Aorta (tissue), 5 donors: ENCODE data around the gene TXNDC15. TPM values are rescaled to one million over a fixed set of nuclear protein-coding genes. Genes with fewer than 3 reads are reported as not detected.
"Not testable (repeated sequence)": the region's sequence is repeated elsewhere in the genome, so short reads cannot be mapped to it uniquely, and the experiment has no call there.

ENCODE experiments used
- ATAC-seq: fragments of 200-7000 bp; cut with Tn5 transposase; one replicate; pipeline ENCODE4 v1.9.1; 2022; ENCODE audit warnings: moderate library complexity; ENCODE audit not compliant: low FRiP score
- DNase-seq, 2 donors: peaks; one replicate each; pipeline ENCODE4 v3.0.0-alpha.2; 2020
- H3K27ac ChIP-seq, 2 donors: one replicate each; pipeline ENCODE4 v1.5.1; 2013; ENCODE audit warnings: low read length in 2 of 2, mild to moderate bottlenecking in 2 of 2, moderate library complexity in 2 of 2, control low read depth in 1 of 2, inconsistent platforms in 1 of 2, low read depth in 1 of 2
- H3K27me3 ChIP-seq, 2 donors: one replicate each; pipeline ENCODE4 v1.6.1; 2013; ENCODE audit warnings: control low read depth in 1 of 2, low read length in 1 of 2, mild to moderate bottlenecking in 1 of 2, moderate library complexity in 1 of 2; ENCODE audit not compliant: insufficient read depth in 2 of 2, control insufficient read depth in 1 of 2
- H3K36me3 ChIP-seq, 2 donors: one replicate each; pipeline ENCODE4 v1.6.1; 2013; ENCODE audit warnings: control low read depth in 1 of 2, low read length in 1 of 2, mild to moderate bottlenecking in 1 of 2; ENCODE audit not compliant: insufficient read depth in 2 of 2, control insufficient read depth in 1 of 2
- H3K4me1 ChIP-seq, 2 donors: one replicate each; pipeline ENCODE4 v1.6.1; 2013; ENCODE audit warnings: low read length in 2 of 2, control low read depth in 1 of 2, mild to moderate bottlenecking in 1 of 2, moderate library complexity in 1 of 2; ENCODE audit not compliant: insufficient read depth in 2 of 2, control insufficient read depth in 1 of 2
- H3K4me3 ChIP-seq, 2 donors: one replicate each; pipeline ENCODE4 v1.5.1; 2013; ENCODE audit warnings: low read length in 2 of 2, control low read depth in 1 of 2, mild to moderate bottlenecking in 1 of 2
- H3K9me3 ChIP-seq: one replicate; pipeline ENCODE4 v1.6.1; 2013; ENCODE audit warnings: mild to moderate bottlenecking, low read length; ENCODE audit not compliant: control insufficient read depth
- WGBS, 2 donors: extraction: QIAGEN DNeasy Blood & Tissue Kit; methylation state at CpG; one replicate each; pipeline ENCODE4 v1.1.7; 2013; 5-methylcytosine and 5-hydroxymethylcytosine counted together
- intact Hi-C, 2 donors: fragments of 100-400 bp; cut with DNase I; formaldehyde crosslinking; loops; one replicate each; pipeline versions ENCODE4 v1.14.2 to v1.15.0; 2022
- polyA plus RNA-seq, 2 donors: library from polyadenylated mRNA; stranded (reverse); fragments of 200-250 nt; gene quantifications; one replicate each; pipeline ENCODE4 v1.2.3, GENCODE V29; 2013
- total RNA-seq, 2 donors: library from RNA; stranded (reverse); fragmentation: NEBNext Ultra II Directional; extraction: Animal tissue kit (Norgen Biotek cat#: 25700); gene quantifications; one replicate each; pipeline ENCODE4 v1.2.1, GENCODE V29; 2021
- donor health status: healthy with polysubstance abuse.
- donor health status: Bipolar disorder and iron deficiency.
- donor health status: DM: no; HTN: no; CAD: no.
- donor health status: DM: no; HTN: no; CAD: no.
- donor health status: DM: yes; HTN: yes; CAD: no.

TXNDC15 gene
- total and polyA plus RNA-seq, 4 donors, result 67.7 to 122 (median 79.4) TPM

DNA sequence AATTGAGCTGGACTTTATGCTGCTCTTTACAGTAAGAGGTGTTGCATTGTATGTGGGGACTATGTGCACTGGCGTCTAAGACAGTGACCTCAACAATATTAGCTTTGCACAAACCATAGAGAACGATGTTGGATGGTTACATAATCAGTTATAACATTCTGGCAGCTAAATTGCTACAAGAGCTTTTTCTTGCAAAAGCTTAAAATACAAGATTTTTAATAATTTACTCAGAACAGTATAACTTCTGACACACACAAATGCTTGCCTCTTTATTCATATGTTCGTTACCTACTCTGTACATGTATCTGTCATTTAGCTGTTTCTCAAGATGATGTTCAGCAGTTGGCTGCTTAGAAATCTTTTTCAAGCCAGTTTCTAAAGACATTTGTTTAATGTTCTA lies 16.8 kb upstream of the TXNDC15 start:
- peaks cover 4% of the 10 kb centered on the region in 2 donors for H3K36me3 ChIP-seq
- 26 to 31% methylated on average over 3 of the region's 3 CpGs for WGBS, 2 donors
- intact Hi-C loops, result no loop called here

DNA sequence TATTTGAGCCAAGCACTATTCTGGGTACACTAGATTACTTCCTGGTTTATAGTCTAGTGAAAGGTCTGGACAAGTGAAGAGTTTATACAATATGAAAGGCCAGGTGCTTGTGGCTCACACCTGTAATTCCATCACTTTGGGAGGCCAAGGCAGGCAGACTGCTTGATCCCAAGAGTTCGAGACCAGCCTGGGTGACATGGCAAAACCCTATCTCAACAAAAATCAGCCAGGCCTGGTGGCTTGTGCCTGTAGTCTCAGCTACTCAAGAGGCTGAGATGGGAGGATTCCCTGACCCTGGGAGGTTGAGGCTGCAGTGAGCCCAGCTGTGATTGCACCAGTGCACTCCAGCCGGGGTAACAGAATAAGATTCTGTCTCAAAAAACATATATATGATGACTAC lies 9.5 kb upstream of the TXNDC15 start:
- DNase-seq, result no peak
- no peak overlapping the region for H3K4me3 ChIP-seq
- H3K9me3 ChIP-seq, result no peaks in the 10 kb centered on the region
- no peak for ATAC-seq
- H3K4me1 ChIP-seq, result no peaks in the 10 kb centered on the region
- peaks cover 2% of the 10 kb centered on the region in 2 donors for H3K36me3 ChIP-seq
- no peaks in the 10 kb centered on the region for H3K27me3 ChIP-seq
- H3K27ac ChIP-seq, result no peak overlapping the region
- intact Hi-C loops, result no loop called here
- whole genome bisulfite sequencing, 2 donors, result 52 to 59% methylated on average over 2 of the region's 2 CpGs

More for the DNA sequence above, 16.8 kb upstream of the TXNDC15 start:
- H3K27me3 ChIP-seq, result no peaks in the 10 kb centered on the region
- no peak overlapping the region for H3K27ac ChIP-seq
- no peaks in the 10 kb centered on the region for H3K4me1 ChIP-seq
- no peak overlapping the region for H3K4me3 ChIP-seq
- ATAC-seq (no peak), DNase-seq (no peak)
- no peaks in the 10 kb centered on the region for H3K9me3 ChIP-seq

- intact Hi-C loops, result no loop called here
- H3K27me3 ChIP-seq, result no peaks in the 10 kb centered on the region
- no peaks in the 10 kb centered on the region for H3K4me1 ChIP-seq
- no peak for DNase-seq
- no peaks in the 10 kb centered on the region for H3K36me3 ChIP-seq
- H3K9me3 ChIP-seq, result no peaks in the 10 kb centered on the region
- 73 to 76% methylated on average over 6 of the region's 6 CpGs for WGBS, 2 donors
- peak overlapping the region; percentile 0 to 67 for H3K27ac ChIP-seq
- no peak for ATAC-seq
- H3K4me3 ChIP-seq, result no peak overlapping the region
These were observed 677 bp upstream of the TXNDC15 start for GRCh38 chr5:134873494-134873893.

- no peaks in the 10 kb centered on the region for H3K27me3 ChIP-seq
- H3K36me3 ChIP-seq, result no peaks in the 10 kb centered on the region
- H3K4me3 ChIP-seq, result peak overlapping the region; percentile 50 to 89
- peak overlapping the region; percentile 51 to 72 for H3K27ac ChIP-seq
- DNase-seq (peak; percentile 79 to 85), ATAC-seq (peak; percentile 83)
- intact Hi-C loops, result loop anchor here in 1 of 2 donors (2.0 kb wide), 1 partner anchor 30 kb away; the partner anchor contains the start of gene PCBD2
- 1 to 2% methylated on average over 20 of the region's 20 CpGs for WGBS, 2 donors
- no peaks in the 10 kb centered on the region for H3K4me1 ChIP-seq
- no peaks in the 10 kb centered on the region for H3K9me3 ChIP-seq
These were observed 872 bp downstream of the TXNDC15 start for GRCh38 chr5:134874831-134875655.

DNA sequence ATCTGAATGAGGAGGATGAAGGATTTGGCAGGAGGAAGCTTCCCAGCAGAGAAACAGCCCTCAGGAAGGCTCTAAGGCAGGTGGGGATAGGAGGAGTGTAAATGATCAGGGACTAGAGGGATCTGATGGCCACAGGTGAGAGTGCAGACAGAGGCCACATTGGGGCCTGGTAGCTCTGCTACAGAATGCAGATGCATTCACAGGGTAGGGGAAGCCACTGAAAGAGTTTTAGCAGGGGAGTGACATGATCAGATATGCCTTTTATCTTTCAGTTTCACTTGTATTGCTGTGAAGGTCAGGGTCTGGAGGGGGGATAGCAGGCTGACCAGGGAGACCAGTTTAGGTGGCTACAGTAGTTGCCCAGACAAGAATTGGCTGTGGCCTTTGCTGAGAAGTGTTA lies 3.0 kb downstream of the TXNDC15 start:
- Histone ChIP-seq H3K36me3 (no peaks in the 10 kb centered on the region), H3K4me3 (no peak overlapping the region), H3K27ac (no peak overlapping the region), H3K4me1 (no peaks in the 10 kb centered on the region), H3K9me3 (no peaks in the 10 kb centered on the region), H3K27me3 (no peaks in the 10 kb centered on the region)
- DNase-seq (no peak), ATAC-seq (no peak)
- intact Hi-C loops, result no loop called here

- H3K4me3 ChIP-seq, result no peak overlapping the region
- intact Hi-C loops, result no loop called here
- H3K4me1 ChIP-seq, result no peaks in the 10 kb centered on the region
- no peak for ATAC-seq
- WGBS, 2 donors, result 93 to 94% methylated on average over 3 of the region's 3 CpGs
- H3K9me3 ChIP-seq, result no peaks in the 10 kb centered on the region
- no peak for DNase-seq
- H3K36me3 ChIP-seq, result no peaks in the 10 kb centered on the region
- H3K27me3 ChIP-seq, result no peaks in the 10 kb centered on the region
- no peak overlapping the region for H3K27ac ChIP-seq
These were observed 4.2 kb downstream of the TXNDC15 start for GRCh38 chr5:134878403-134878802.

GRCh38 chr5:134879456-134879855 lies 5.3 kb downstream of the TXNDC15 start:
- 80 to 84% methylated on average over 3 of the region's 3 CpGs for WGBS, 2 donors
- H3K27me3 ChIP-seq, result no peaks in the 10 kb centered on the region
- ATAC-seq (no peak), DNase-seq (no peak)
- no peaks in the 10 kb centered on the region for H3K4me1 ChIP-seq
- H3K27ac ChIP-seq, result no peak overlapping the region
- H3K4me3 ChIP-seq, result no peak overlapping the region
- H3K9me3 ChIP-seq, result no peaks in the 10 kb centered on the region
- intact Hi-C loops, result no loop called here
- H3K36me3 ChIP-seq, result no peaks in the 10 kb centered on the region

DNA sequence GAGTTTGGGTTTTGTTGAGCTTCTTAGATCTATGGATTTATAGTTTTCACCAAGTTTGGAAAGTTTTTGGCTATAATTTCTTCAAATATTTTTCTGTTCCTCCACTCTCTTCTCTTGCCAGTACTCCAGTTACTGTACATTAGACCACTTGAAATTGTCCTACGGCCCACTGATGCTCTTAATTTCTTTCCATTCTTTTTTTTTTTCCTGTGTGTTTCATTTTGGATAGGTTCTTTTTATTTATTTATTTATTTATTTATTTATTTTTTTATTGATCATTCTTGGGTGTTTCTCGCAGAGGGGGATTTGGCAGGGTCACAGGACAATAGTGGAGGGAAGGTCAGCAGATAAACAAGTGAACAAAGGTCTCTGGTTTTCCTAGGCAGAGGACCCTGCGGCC lies 6.8 kb downstream of the TXNDC15 start:
- H3K27ac ChIP-seq, H3K27me3 ChIP-seq, H3K4me3 ChIP-seq, H3K36me3 ChIP-seq, H3K9me3 ChIP-seq, intact Hi-C loops, H3K4me1 ChIP-seq, ATAC-seq, DNase-seq: not testable (repeated sequence)
- 79 to 80% methylated on average over 1 to 2 of the region's 3 CpGs for WGBS, 2 donors

DNA sequence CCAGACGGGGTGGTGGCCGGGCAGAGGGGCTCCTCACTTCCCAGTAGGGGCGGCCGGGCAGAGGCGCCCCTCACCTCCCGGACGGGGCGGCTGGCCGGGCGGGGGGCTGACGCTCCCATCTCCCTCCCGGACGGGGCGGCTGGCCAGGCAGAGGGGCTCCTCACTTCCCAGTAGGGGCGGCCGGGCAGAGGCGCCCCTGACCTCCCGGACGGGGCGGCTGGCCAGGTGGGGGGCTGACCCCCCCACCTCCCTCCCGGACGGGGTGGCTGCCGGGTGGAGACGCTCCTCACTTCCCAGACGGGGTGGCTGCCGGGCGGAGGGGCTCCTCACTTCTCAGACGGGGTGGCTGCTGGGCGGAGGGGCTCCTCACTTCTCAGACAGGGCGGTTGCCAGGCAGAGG lies 7.5 kb downstream of the TXNDC15 start:
- H3K36me3 ChIP-seq, H3K4me3 ChIP-seq, H3K4me1 ChIP-seq, H3K27ac ChIP-seq, intact Hi-C loops, H3K9me3 ChIP-seq, H3K27me3 ChIP-seq, ATAC-seq, DNase-seq: not testable (repeated sequence)
- WGBS, 2 donors, result 92 to 96% methylated on average over 12 to 28 of the region's 30 CpGs
